Measurements from ENCODE around the gene ITGB5. TPM values are rescaled to one million over a fixed set of nuclear protein-coding genes. Genes with fewer than 3 reads are reported as not detected.
A peak's percentile ranks its signal among the peaks of the same experiment; 100 is the strongest.

ITGB5 gene, protein sequence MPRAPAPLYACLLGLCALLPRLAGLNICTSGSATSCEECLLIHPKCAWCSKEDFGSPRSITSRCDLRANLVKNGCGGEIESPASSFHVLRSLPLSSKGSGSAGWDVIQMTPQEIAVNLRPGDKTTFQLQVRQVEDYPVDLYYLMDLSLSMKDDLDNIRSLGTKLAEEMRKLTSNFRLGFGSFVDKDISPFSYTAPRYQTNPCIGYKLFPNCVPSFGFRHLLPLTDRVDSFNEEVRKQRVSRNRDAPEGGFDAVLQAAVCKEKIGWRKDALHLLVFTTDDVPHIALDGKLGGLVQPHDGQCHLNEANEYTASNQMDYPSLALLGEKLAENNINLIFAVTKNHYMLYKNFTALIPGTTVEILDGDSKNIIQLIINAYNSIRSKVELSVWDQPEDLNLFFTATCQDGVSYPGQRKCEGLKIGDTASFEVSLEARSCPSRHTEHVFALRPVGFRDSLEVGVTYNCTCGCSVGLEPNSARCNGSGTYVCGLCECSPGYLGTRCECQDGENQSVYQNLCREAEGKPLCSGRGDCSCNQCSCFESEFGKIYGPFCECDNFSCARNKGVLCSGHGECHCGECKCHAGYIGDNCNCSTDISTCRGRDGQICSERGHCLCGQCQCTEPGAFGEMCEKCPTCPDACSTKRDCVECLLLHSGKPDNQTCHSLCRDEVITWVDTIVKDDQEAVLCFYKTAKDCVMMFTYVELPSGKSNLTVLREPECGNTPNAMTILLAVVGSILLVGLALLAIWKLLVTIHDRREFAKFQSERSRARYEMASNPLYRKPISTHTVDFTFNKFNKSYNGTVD
- 2.2 TPM for total RNA-seq

DNA sequence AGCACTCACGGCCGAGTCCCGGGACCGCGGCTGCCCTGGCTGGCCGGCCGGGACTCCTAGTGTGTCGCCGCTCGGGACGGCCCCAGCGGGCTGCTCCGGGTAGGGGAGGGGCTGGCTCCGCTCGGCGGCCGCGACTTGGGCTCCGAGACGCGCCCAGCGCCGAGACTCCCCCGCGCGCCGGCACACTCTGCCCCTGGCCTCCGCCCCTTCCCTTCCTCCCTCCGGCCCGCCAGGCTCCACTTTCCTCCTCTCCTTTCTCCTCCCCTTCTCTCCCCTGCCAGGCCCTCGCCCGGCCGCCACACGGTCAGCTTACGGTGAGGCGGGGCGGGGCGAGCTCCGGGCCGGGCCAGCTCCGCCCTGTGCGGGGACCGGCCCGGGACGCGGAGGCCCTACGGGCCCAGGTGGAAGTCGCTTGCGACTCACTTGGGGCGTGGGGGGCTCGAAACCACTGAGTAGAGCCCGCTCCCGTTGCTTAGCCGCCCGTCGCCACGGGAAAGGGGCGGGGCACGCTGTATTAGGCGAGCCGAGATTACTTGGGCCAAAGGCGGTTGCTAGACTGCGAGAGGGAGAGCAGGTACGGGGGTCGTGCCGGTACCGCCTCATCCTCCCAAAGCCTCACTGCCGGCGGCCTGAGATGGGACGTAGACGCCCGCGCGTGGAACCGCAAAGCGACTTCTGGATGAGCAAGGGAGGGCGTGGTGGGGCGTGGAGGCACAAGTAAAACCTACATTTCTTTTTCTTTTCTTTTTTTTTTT lies at the start of gene ITGB5:
ITGB5 (minus strand) TSS at position 189 of the 755 bp plus-strand sequence. CDS start 365 bp downstream, outside the sequence.
- peak in 1 of 3 donors; percentile 23 for DNase-seq (ENCODE audit: low read depth in 2 of 3, low spot score in 2 of 3)

DNA sequence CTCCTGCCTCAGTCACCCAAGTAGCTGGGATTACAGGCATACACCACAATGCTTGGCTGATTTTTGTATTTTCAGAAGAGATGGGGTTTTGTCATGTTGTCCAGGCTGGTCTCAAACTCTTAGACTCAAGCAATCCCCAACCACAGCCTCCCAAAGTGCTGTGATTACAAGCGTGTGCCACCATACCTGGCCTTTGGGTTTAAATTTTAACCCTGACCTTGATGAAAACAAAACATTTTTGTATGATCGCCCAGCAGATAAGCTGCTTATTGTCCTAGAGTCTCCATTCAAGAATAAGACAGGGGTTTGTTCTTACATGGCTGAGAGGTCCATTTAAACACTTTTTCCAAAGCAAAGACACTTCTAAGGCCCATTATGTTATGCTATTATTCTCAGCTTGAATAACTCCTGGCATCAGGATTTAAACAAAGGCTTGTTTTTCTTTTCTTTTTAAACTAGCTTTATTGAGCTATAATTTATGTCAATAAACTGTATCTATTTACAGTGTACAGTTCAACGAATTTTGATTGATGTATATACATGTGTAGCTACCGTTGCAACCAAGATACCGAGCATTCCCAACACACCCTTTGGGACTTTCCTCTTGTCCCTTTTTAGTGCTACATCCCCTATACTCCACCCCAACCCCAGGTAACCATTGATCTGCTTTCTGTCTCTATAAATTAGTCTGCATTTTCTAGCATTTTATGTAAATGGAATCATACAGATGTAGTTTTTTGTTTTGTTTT lies 48.8 kb upstream of the ITGB5 start:
- DNase-seq (ENCODE audit: low read depth in 2 of 3, low spot score in 2 of 3): no peak

DNA sequence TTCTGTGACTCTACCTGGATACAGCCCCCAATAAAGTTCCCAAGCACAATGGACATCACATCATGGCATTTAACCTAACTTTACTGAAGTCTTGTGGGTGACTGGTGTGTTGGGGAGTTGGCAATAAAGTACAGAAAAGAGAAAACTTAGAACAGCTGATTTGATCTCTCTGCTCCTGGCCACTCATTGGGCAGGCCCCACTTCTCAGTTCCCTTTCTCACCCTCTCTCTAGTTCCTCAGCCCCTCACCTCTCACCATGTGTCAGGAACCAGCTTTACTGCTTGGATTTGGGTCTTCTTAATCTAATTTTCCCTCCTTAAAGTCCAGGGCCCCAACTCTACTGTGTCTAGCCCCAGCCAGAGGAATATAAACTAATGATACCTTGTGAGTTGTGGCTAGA lies 48.1 kb upstream of the ITGB5 start:
- DNase-seq (ENCODE audit: low read depth in 2 of 3, low spot score in 2 of 3): no peak

- DNase-seq (ENCODE audit: low read depth in 2 of 3, low spot score in 2 of 3): no peak
Observed at GRCh38 chr3:124934577-124934976, 47.4 kb upstream of the ITGB5 start, which contains the start of gene MUC13. MUC13 (minus strand) TSS chr3:124934751; CDS start chr3:124934712, 39 bp downstream.

DNA sequence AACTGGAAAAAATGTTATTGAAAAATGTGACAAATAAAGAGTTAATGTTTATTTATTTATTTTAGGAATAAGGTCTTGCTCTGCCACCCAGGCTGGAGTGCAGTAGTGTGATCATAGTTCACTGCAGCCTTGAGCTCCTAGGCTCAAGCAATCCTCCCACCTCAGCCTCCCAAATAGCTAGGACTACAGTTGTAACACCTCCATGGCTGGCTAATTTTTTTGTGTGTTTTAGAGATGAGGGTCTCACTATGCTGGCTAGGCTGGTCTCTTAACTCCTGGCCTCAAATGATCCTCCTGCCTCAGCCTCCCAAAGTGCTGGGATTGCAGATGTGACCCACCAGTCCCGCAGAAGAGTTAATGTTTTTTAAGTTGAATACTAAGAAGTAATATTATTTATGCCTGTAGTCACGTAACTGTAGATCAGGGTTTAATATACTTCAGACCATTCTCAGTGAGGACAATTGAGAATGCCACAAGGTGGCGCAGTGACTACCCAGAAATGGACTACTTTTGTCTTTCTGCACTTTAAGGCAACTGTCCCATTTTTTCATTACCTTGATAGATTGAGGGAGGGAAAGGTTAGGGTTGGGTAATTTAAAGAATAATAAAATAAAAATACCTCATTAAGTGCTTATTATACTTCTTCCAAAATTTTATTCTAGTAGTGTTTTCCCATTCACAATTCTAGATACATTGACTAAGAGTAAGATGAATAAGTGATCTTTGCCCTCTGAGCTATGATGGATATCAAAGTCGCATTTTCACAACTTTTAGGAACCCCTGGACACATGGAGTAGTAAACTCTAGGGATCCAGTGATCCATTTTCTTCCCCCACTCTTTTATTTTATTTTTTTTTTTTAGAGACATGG lies 41.4 kb upstream of the ITGB5 start:
- DNase-seq (ENCODE audit: low read depth in 2 of 3, low spot score in 2 of 3): peak; percentile 21 to 78 (median 53)

DNA sequence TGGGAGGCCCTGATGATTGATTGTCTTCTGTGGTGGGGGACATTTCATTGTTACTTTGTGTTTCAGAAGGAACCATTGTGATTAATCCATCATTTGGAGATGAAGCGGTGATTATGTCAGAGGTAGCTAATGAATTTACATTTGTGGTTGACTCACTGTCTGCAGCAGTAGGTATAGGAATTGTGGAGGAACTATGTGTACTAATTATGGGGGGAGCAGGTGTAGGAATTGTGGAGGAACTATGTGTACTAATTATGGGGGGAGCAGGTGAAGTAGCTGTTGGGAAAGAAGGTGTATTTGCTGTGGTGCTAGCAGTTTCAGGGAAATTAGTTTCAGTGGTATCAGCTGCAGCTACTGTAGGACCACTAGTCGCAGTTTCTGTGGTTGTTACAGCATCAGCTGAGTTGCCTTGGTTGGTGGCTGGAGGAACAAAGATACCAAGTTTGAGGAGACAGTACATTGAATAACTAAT lies 40.4 kb upstream of the ITGB5 start:
- no peak for DNase-seq (ENCODE audit: low read depth in 2 of 3, low spot score in 2 of 3)

DNA sequence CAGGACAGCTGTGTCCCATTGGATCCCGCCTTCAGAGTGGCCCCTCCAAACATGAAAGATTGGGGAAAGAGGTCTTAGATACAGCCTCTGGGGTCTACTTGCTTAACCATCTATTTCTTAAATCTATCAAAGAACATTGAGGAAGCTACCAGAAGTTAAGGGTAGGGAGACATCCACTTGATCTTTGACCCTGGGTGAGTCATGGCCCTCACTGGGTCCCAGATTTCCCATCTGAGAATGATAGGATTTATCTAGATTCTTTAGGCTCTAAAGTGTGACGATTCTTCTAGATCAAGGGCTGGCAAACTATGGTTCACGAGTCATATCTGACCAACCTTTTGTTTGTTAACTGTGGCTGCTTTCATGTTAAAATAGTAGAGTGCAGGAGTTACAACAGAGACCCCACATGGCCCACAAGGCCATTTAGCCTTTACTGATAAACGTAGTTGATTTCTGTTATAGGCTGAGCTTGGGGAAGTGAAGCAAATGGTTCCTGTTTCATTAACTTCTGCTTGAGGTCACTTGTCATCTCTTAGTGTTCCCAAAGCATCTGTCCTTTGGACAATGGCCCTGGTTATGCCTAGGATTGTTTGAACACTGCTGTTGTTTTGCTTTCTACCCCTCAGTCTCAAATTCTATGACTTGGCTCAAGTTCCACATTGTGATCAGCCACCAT lies 39.4 kb upstream of the ITGB5 start:
- DNase-seq (ENCODE audit: low read depth in 2 of 3, low spot score in 2 of 3): peak in 1 of 3 donors; percentile 2

DNA sequence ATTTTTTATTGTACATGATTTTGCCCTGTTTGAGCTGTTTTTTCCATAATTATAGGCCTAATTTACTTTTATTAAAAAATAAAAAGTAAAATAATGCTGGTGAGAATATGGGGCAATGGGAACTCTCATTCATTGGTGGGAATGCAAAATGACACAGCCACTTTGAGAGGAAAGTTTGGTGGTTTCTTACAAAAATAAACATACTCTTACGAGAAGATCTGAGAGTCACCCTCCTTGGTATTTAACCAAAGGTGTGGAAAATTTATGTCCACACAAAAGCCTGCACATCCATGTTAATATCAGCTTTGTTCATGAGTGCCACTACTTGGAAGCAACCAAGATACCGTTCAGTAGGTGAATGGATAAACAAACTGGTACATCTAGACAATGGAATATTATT lies 37.6 kb upstream of the ITGB5 start:
- no peak for DNase-seq (ENCODE audit: low read depth in 2 of 3, low spot score in 2 of 3)

DNA sequence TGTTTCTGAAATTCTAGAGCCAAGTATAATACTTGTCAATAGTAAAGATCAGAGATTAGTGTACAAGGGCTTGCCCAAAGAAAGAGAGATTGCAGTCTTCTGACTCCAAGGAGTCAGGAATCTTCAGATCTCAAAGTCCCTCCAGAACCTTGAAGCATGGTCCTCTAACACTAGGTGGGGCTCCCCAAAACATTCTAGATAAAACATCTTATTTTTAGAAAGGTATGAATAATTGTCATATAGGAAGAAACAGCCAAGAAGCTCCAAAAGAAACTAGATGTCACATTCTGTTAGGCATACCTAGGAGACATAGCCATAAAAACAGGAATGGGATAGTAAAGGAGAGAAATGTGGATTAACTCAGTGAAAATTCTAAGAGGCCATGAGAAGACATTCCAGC lies 36.7 kb upstream of the ITGB5 start:
- DNase-seq (ENCODE audit: low read depth in 2 of 3, low spot score in 2 of 3): peak in 1 of 3 donors; percentile 14

GRCh38 chr3:124920718-124921117 lies 33.6 kb upstream of the ITGB5 start:
- no peak for DNase-seq (ENCODE audit: low read depth in 2 of 3, low spot score in 2 of 3)

DNA sequence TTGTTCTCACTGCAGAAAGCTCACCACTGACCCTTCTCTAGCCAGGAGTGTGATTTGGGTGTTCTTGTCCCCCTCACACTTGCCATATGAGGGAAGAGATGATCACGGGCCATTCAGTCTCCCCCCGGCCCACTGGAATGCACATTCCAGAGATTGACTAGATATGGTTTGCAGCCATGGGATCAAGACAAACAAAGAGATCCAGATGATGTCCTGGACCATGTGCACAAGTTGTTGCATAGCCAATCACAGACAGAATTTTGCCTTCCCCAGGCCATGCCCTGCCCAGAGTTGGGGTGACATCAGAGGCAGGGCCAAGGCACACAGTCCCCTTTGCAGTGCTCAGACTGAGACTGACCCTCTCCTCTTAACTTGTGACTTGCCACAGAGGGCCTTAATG lies 32.6 kb upstream of the ITGB5 start:
- DNase-seq (ENCODE audit: low read depth in 2 of 3, low spot score in 2 of 3): no peak

DNA sequence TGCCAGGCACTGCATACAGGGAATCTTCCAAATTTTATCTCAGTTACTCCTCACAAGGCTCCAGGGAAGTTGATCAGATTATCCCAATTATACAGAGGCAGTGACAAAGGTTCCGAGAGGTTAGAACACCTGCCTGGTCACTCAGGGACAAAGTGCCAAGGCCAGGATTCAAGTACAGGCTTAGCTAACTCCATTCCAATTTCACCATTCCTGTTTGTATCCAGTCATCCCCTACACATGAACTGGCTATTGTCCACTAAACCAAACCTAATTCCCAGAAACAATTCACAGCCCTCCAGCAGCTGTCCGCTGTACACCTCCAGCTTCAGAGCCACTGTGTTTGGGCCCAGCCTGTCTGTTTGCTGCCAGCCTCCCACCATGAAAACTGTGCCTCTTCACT lies 31.4 kb upstream of the ITGB5 start:
- no peak for DNase-seq (ENCODE audit: low read depth in 2 of 3, low spot score in 2 of 3)

- DNase-seq (ENCODE audit: low read depth in 2 of 3, low spot score in 2 of 3): no peak
Observed at GRCh38 chr3:124916837-124917409, 29.8 kb upstream of the ITGB5 start.

DNA sequence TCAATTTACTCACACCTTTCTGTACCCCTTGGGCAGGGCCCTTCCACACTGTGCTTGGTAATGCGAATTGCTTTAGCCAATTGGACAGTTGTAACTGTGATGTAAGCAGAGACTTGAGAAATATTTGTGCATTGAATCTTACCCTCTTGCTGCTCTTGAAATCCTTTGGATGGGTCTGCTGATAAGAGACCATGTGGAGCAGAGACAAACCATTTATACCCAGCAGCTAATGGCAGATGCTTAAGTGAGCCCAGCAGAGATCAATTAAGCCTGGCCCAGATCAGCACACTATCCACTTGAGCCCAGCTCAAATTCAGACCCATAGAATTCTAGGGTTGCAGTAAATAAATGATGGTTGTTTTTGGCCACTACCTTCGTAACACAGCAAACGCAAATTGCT lies 28.1 kb upstream of the ITGB5 start:
- DNase-seq (ENCODE audit: low read depth in 2 of 3, low spot score in 2 of 3): no peak

GRCh38 chr3:124907957-124908356 lies 20.8 kb upstream of the ITGB5 start:
- no peak for DNase-seq (ENCODE audit: low read depth in 2 of 3, low spot score in 2 of 3)

DNA sequence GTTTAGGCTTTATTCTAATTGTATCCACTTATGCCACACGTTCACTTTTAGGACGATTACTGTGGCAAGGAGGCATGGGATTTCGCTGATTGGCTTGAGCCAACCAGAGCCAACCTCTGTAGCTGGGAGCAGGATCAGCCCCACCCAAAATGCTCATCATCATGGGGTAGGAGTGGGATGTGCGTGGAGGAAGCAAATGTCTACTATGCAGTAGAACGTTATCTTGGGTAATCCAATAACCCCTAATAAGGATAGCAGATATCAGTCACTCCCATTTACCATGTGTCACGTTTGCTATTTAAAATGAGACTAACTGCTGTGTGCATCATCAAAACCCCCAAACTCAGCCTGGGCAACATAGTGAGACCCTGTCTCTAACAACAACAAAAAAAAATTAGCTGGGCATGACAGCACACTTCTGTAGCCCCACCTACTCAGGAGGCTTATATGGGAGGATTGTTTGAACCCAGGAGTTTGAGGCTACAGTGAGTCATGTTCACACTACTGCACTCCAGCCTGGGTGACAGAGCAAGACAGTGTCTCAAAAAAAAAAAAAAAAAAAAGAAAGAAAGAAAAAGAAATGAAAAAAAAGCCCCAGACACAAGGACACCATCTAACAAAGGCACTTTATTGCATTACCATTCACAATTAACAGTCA lies 17.8 kb upstream of the ITGB5 start:
- DNase-seq (ENCODE audit: low read depth in 2 of 3, low spot score in 2 of 3): no peak

GRCh38 chr3:124903896-124904834 lies 17.0 kb upstream of the ITGB5 start:
- DNase-seq (ENCODE audit: low read depth in 2 of 3, low spot score in 2 of 3): no peak

All from hematopoietic multipotent progenitor cell (in vitro differentiated cells).